WTC11 (cell line): ENCODE data around the gene TMEM97. TPM values are rescaled to one million over a fixed set of nuclear protein-coding genes. Genes with fewer than 3 reads are reported as not detected.

Experiments used
- ATAC-seq: fragments of 200-7000 bp; cut with Tn5 transposase; 2 replicates; pipeline ENCODE4 v1.10.0; 2021; ENCODE audit warnings: mild to moderate bottlenecking, moderate library complexity
- CTCF ChIA-PET: fragments of 300-600 bp; sonication (Branson Sonifier 250); formaldehyde crosslinking; loops from one replicate; lab custom pipeline; 2021; ENCODE audit warnings: antibody characterized with exemption; lab: Charles Lee
- POLR2A ChIA-PET: fragments of 350-600 bp; sonication (Branson Sonifier 250); formaldehyde crosslinking; loops from one replicate; lab custom pipeline; 2021; ENCODE audit warnings: antibody characterized with exemption; lab: Charles Lee
- DNase-seq: peaks from one replicate; pipeline ENCODE4 v3.0.0; 2021; ENCODE audit warnings: low spot score
- H3K27ac Mint-ChIP-seq: 2 replicates; pipeline ENCODE4 v1.8.0; 2021; ENCODE audit warnings: mixed read lengths
- H3K27me3 Mint-ChIP-seq: 2 replicates; pipeline ENCODE4 v1.8.0; 2021; ENCODE audit warnings: low read depth, mild to moderate bottlenecking, moderate library complexity, mixed read lengths
- H3K36me3 Mint-ChIP-seq: 2 replicates; pipeline ENCODE4 v1.8.0; 2021; ENCODE audit warnings: mixed read lengths
- H3K4me1 Mint-ChIP-seq: 2 replicates; pipeline ENCODE4 v1.8.0; 2022; ENCODE audit warnings: mixed read lengths
- H3K4me3 Mint-ChIP-seq: 2 replicates; pipeline ENCODE4 v1.8.0; 2021; ENCODE audit warnings: mild to moderate bottlenecking, moderate library complexity, mixed read lengths
- H3K9me3 Mint-ChIP-seq: 2 replicates; pipeline ENCODE4 v1.8.0; 2021; ENCODE audit warnings: mixed read lengths
- AR ChIP-seq: fragments of 250-450 bp; sonication (Bioruptor Pico); IDR thresholded peaks from 2 replicates; pipeline ENCODE4 v1.9.0; 2021; ENCODE audit warnings: mild to moderate bottlenecking
- ATF2 ChIP-seq: sonication (generic); formaldehyde crosslinking; IDR thresholded peaks from 2 replicates; pipeline ENCODE4 v1.8.1; 2022; ENCODE audit warnings: low read depth, missing genetic modification reagents, borderline replicate concordance
- CREB1 ChIP-seq: sonication (generic); formaldehyde crosslinking; IDR thresholded peaks from 2 replicates; pipeline ENCODE4 v1.8.0; 2023; ENCODE audit warnings: mild to moderate bottlenecking, missing genetic modification reagents
- ELF4 ChIP-seq: sonication (generic); formaldehyde crosslinking; IDR thresholded peaks from 2 replicates; pipeline ENCODE4 v1.8.1; 2022; ENCODE audit warnings: low read depth, mild to moderate bottlenecking, moderate library complexity, missing genetic modification reagents
- ESRRA ChIP-seq: sonication (generic); formaldehyde crosslinking; IDR thresholded peaks from 2 replicates; pipeline ENCODE4 v1.8.1; 2022; ENCODE audit warnings: mild to moderate bottlenecking, missing genetic modification reagents, borderline replicate concordance
- GTF2I ChIP-seq: fragments of 250-450 bp; sonication (Bioruptor Pico); conservative IDR thresholded peaks from 2 replicates; pipeline ENCODE4 v1.4.0; 2021; ENCODE audit warnings: mild to moderate bottlenecking
- IRF1 ChIP-seq: sonication (generic); formaldehyde crosslinking; IDR thresholded peaks from 2 replicates; pipeline ENCODE4 v1.8.0; 2023; ENCODE audit warnings: missing genetic modification reagents
- IRF2 ChIP-seq: sonication (generic); formaldehyde crosslinking; IDR thresholded peaks from 2 replicates; pipeline ENCODE4 v1.8.0; 2022; ENCODE audit warnings: low read depth, missing genetic modification reagents, borderline replicate concordance
- NFE2L1 ChIP-seq: sonication (generic); formaldehyde crosslinking; IDR thresholded peaks from 2 replicates; pipeline ENCODE4 v1.8.1; 2023; ENCODE audit warnings: missing genetic modification reagents
- NFYB ChIP-seq: sonication (generic); formaldehyde crosslinking; conservative IDR thresholded peaks from 2 replicates; pipeline ENCODE4 v1.8.0; 2022; ENCODE audit warnings: low read depth, missing genetic modification reagents
- NR2C2 ChIP-seq: sonication (generic); formaldehyde crosslinking; IDR thresholded peaks from 2 replicates; pipeline ENCODE4 v1.8.0; 2022; ENCODE audit warnings: mild to moderate bottlenecking, missing genetic modification reagents
- SMAD3 ChIP-seq: sonication (generic); formaldehyde crosslinking; IDR thresholded peaks from 2 replicates; pipeline ENCODE4 v1.8.0; 2022; ENCODE audit warnings: missing genetic modification reagents, mild to moderate bottlenecking, borderline replicate concordance
- SP1 ChIP-seq: sonication (generic); formaldehyde crosslinking; conservative IDR thresholded peaks from 2 replicates; pipeline ENCODE4 v1.8.1; 2022; ENCODE audit warnings: missing genetic modification reagents
- STAT6 ChIP-seq: sonication (generic); formaldehyde crosslinking; conservative IDR thresholded peaks from 2 replicates; pipeline ENCODE4 v1.8.1; 2023; ENCODE audit warnings: mild to moderate bottlenecking, low read depth, missing genetic modification reagents, moderate library complexity
- TEAD1 ChIP-seq: sonication (generic); formaldehyde crosslinking; IDR thresholded peaks from 2 replicates; pipeline ENCODE4 v1.8.0; 2022; ENCODE audit warnings: mild to moderate bottlenecking, missing genetic modification reagents
- TEAD4 ChIP-seq: sonication (generic); formaldehyde crosslinking; IDR thresholded peaks from 2 replicates; pipeline ENCODE4 v1.8.0; 2022; ENCODE audit warnings: mild to moderate bottlenecking, missing genetic modification reagents
- TP53 ChIP-seq: sonication (generic); formaldehyde crosslinking; IDR thresholded peaks from 2 replicates; pipeline ENCODE4 v1.8.1; 2023; ENCODE audit warnings: mild to moderate bottlenecking, missing genetic modification reagents
- ZNF317 ChIP-seq: sonication (generic); formaldehyde crosslinking; IDR thresholded peaks from 2 replicates; pipeline ENCODE4 v1.8.1; 2023; ENCODE audit warnings: low read depth, mild to moderate bottlenecking, moderate library complexity, missing genetic modification reagents, borderline replicate concordance
- ZNF512 ChIP-seq: sonication (generic); formaldehyde crosslinking; IDR thresholded peaks from 2 replicates; pipeline ENCODE4 v1.8.1; 2022; ENCODE audit warnings: missing genetic modification reagents, borderline replicate concordance
- ZNF532 ChIP-seq: fragments of 250-450 bp; sonication (Bioruptor Pico); IDR thresholded peaks from 2 replicates; pipeline ENCODE4 v1.9.0; 2021; ENCODE audit warnings: mild to moderate bottlenecking, borderline replicate concordance
- total RNA-seq: library from RNA; stranded (reverse); gene quantifications from 3 replicates; pipeline ENCODE4 v1.2.3, GENCODE V29; 2021

The TMEM97 gene
- total RNA-seq, 1 experiment from 2014 or later: 68.0 TPM

- POLR2A ChIA-PET: no interaction called here
- no peak overlapping the region for H3K4me3 Mint-ChIP-seq
- H3K27me3 Mint-ChIP-seq: no peaks in the 10 kb centered on the region; the same call in 1 of the 2 replicates
- DNase-seq: no peak
- H3K27ac Mint-ChIP-seq: no peak overlapping the region
- ATAC-seq: no peak
- H3K4me1 Mint-ChIP-seq: peaks cover 11% of the 10 kb centered on the region
- 0 out of 2 replicates have a peak, but pooled peaks cover 2% of the 10 kb centered on the region for H3K9me3 Mint-ChIP-seq
- TF ChIP-seq SP1 (CRISPR knock-in tag): no peak
- TF ChIP-seq ZNF317 (CRISPR knock-in tag): no peak
- TF ChIP-seq ELF4: no peak
- no peak for TF ChIP-seq TEAD1 (CRISPR knock-in tag)
- TF ChIP-seq NFE2L1 (CRISPR knock-in tag): no peak
- no peaks in the 10 kb centered on the region for H3K36me3 Mint-ChIP-seq
- CTCF ChIA-PET: interaction anchor here (0.8 to 1.4 kb wide), 2 partner anchors 25 to 621 kb away, joined by 3 to 6 read pairs; no protein-coding TSS in a partner anchor
Measured at GRCh38 chr17:28276011-28276410, 43.0 kb upstream of the TMEM97 start.

- ATAC-seq (no peak), DNase-seq (no peak)
- TF ChIP-seq IRF2 (CRISPR knock-in tag): no peak
- TF ChIP-seq ATF2: no peak
- TF ChIP-seq ESRRA: no peak
- TF ChIP-seq TEAD4 (CRISPR knock-in tag): no peak
- TF ChIP-seq STAT6 (CRISPR knock-in tag): no peak
- TF ChIP-seq NFYB (CRISPR knock-in tag): no peak
- TF ChIP-seq ZNF512: no peak
- Mint-ChIP-seq H3K36me3 (no peaks in the 10 kb centered on the region), H3K27me3 (no peaks in the 10 kb centered on the region; the same call in 1 of the 2 replicates), H3K4me3 (no peak overlapping the region), H3K27ac (no peak overlapping the region), H3K9me3 (no peaks in the 10 kb centered on the region), H3K4me1 (peaks cover 15% of the 10 kb centered on the region)
- CTCF ChIA-PET: no interaction called here
- POLR2A ChIA-PET: no interaction called here
Measured at GRCh38 chr17:28279411-28279810, 39.6 kb upstream of the TMEM97 start.

GRCh38 chr17:28280826-28281225, 38.2 kb upstream of the TMEM97 start:
- no peak overlapping the region for H3K4me3 Mint-ChIP-seq
- no peaks in the 10 kb centered on the region; the same call in 1 of the 2 replicates for H3K27me3 Mint-ChIP-seq
- DNase-seq (no peak), ATAC-seq (no peak)
- ChIA-PET CTCF (no interaction called here), POLR2A (no interaction called here)
- H3K4me1 Mint-ChIP-seq: peaks cover 8% of the 10 kb centered on the region
- no peak overlapping the region for H3K27ac Mint-ChIP-seq
- H3K9me3 Mint-ChIP-seq: no peaks in the 10 kb centered on the region
- H3K36me3 Mint-ChIP-seq: no peaks in the 10 kb centered on the region
- TF ChIP-seq SMAD3 (CRISPR knock-in tag): no peak
- TF ChIP-seq TP53: no peak
- no peak for TF ChIP-seq GTF2I (CRISPR knock-in tag)
- TF ChIP-seq CREB1 (CRISPR knock-in tag): no peak
- TF ChIP-seq NFE2L1 (CRISPR knock-in tag): no peak
- no peak for TF ChIP-seq ZNF532
- no peak for TF ChIP-seq IRF1
- TF ChIP-seq NR2C2 (CRISPR knock-in tag): no peak
- TF ChIP-seq AR (CRISPR knock-in tag): no peak
